Stomach (tissue), 4 donors: ENCODE results near the gene RSPH3.

ENCODE experiments used
- EP300 ChIP-seq: sonication (generic); formaldehyde crosslinking; IDR thresholded peaks from one replicate; pipeline ENCODE4 v1.6.1; 2017; ENCODE audit warnings: antibody characterized with exemption
- POLR2A ChIP-seq, 4 donors: fragments of 450-650 bp; IDR thresholded peaks; one replicate each; pipeline ENCODE4 v1.6.1; 2016; ENCODE audit warnings: antibody characterized with exemption in 4 of 4, control low read depth in 2 of 4, mild to moderate bottlenecking in 1 of 4, moderate library complexity in 1 of 4
- TF ChIP-seq, protein P1 (sequence below), 7 experiments: fragments of 450-650 bp in 4 of 7; fragments of 200-600 bp in 3 of 7; sonication (generic) in 3 of 7; IDR thresholded peaks; one replicate each; pipeline ENCODE4 v1.5.1; 2016 to 2019; ENCODE audit warnings: antibody characterized with exemption in 7 of 7, control low read depth in 2 of 7, mild to moderate bottlenecking in 1 of 7

DNA sequence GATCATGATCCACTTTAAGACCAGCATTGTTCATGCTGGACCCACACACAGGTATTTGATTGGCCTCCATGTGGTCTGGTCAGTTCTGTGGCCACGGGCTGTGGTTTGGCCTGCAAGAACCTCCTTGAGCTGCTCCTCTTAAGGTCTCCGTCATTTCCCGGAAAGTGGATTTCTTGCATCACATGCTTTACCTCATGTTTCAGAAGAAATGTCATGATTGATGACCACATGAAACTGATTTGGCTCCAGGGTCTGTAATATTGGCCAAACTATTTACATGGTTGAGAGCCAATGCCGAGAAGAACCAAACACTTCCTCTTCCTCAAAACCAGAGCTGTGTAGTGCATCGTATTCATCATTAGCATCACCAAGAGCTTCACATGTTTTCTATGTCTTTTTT lies 13.2 kb upstream of the RSPH3 start:
- TF ChIP-seq, protein P1, sequence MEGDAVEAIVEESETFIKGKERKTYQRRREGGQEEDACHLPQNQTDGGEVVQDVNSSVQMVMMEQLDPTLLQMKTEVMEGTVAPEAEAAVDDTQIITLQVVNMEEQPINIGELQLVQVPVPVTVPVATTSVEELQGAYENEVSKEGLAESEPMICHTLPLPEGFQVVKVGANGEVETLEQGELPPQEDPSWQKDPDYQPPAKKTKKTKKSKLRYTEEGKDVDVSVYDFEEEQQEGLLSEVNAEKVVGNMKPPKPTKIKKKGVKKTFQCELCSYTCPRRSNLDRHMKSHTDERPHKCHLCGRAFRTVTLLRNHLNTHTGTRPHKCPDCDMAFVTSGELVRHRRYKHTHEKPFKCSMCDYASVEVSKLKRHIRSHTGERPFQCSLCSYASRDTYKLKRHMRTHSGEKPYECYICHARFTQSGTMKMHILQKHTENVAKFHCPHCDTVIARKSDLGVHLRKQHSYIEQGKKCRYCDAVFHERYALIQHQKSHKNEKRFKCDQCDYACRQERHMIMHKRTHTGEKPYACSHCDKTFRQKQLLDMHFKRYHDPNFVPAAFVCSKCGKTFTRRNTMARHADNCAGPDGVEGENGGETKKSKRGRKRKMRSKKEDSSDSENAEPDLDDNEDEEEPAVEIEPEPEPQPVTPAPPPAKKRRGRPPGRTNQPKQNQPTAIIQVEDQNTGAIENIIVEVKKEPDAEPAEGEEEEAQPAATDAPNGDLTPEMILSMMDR (IDR thresholded peaks at IDR 0.05), result no peak
- TF ChIP-seq POLR2A (IDR thresholded peaks at IDR 0.05), result no peak
- no peak for TF ChIP-seq EP300
